ENCODE data around the gene FAM50A.

Gene FAM50A

GRCh38 chrX:154430916-154431315 is 13.0 kb upstream of the FAM50A start:
- H2BK120ac ChIP-seq (ENCODE audit: insufficient read depth, low read length, poor library complexity) = no peak overlapping the region
- no peaks in the 10 kb centered on the region for H3K9me3 ChIP-seq (ENCODE audit: insufficient read depth, low read depth, low read length)
- H2BK12ac ChIP-seq (ENCODE audit: low read length) = no peak overlapping the region
- H3K27ac ChIP-seq (ENCODE audit: low read depth, low read length) = peak overlapping the region; percentile 52
- DNase-seq = peak in 1 of 2 donors; percentile 17
- H3K23ac ChIP-seq (ENCODE audit: low read length) = no peak overlapping the region
- H3K79me1 ChIP-seq (ENCODE audit: low read length) = peaks cover 8% of the 10 kb centered on the region
- H3K14ac ChIP-seq (ENCODE audit: low read length) = peak overlapping the region; percentile 32
- no peak overlapping the region for H4K12ac ChIP-seq (ENCODE audit: low read depth, low read length)
- no peak overlapping the region for H2AK5ac ChIP-seq (ENCODE audit: low read length)
- H3K4me3 ChIP-seq (ENCODE audit: low read depth, low read length) = no peak overlapping the region
- no peak overlapping the region for H2AFZ ChIP-seq (ENCODE audit: insufficient read depth, low read length, poor library complexity)
- H4K8ac ChIP-seq (ENCODE audit: low read depth, low read length) = peak overlapping the region; percentile 51
- H3K79me2 ChIP-seq (ENCODE audit: control insufficient read depth, insufficient read depth, low read length, poor library complexity) = peaks cover 5% of the 10 kb centered on the region
- no peak overlapping the region for H3K9ac ChIP-seq (ENCODE audit: low read length)
- H2BK5ac ChIP-seq (ENCODE audit: low read depth, low read length, poor library complexity) = no peak overlapping the region
- H3K27me3 ChIP-seq (ENCODE audit: insufficient read depth, low read length) = no peaks in the 10 kb centered on the region
- H3K4ac ChIP-seq (ENCODE audit: low read depth, low read length) = no peak overlapping the region
- no CpG with 5 or more reads among the region's 7 CpGs for WGBS (ENCODE audit: extremely low coverage, insufficient coverage, insufficient read length)
- H3K18ac ChIP-seq (ENCODE audit: low read length) = no peak overlapping the region
- no peak overlapping the region for H4K91ac ChIP-seq (ENCODE audit: low read depth, low read length)
- peaks cover 42 to 44% of the 10 kb centered on the region in 2 experiments for H3K36me3 ChIP-seq (ENCODE audit: control insufficient read depth in 1 of 2, insufficient read depth in 2 of 2, low read length in 2 of 2)
- H3K4me1 ChIP-seq (ENCODE audit: control insufficient read depth in 1 of 2, insufficient read depth in 2 of 2, low read length in 2 of 2) = peaks cover 18 to 24% of the 10 kb centered on the region in 2 experiments
- H3K4me2 ChIP-seq (ENCODE audit: low read length) = no peak overlapping the region

GRCh38 chrX:154431341-154431740 is 12.6 kb upstream of the FAM50A start:
- WGBS (ENCODE audit: extremely low coverage, insufficient coverage, insufficient read length) = no CpG with 5 or more reads among the region's 5 CpGs
- no peak overlapping the region for H3K9ac ChIP-seq (ENCODE audit: low read length)
- H2AK5ac ChIP-seq (ENCODE audit: low read length) = no peak overlapping the region
- no peak overlapping the region for H4K12ac ChIP-seq (ENCODE audit: low read depth, low read length)
- H3K79me1 ChIP-seq (ENCODE audit: low read length) = peaks cover 8% of the 10 kb centered on the region
- H2BK5ac ChIP-seq (ENCODE audit: low read depth, low read length, poor library complexity) = no peak overlapping the region
- no peak overlapping the region for H2BK12ac ChIP-seq (ENCODE audit: low read length)
- no peak overlapping the region for H3K27ac ChIP-seq (ENCODE audit: low read depth, low read length)
- H2BK120ac ChIP-seq (ENCODE audit: insufficient read depth, low read length, poor library complexity) = no peak overlapping the region
- peaks cover 18 to 26% of the 10 kb centered on the region in 2 experiments for H3K4me1 ChIP-seq (ENCODE audit: control insufficient read depth in 1 of 2, insufficient read depth in 2 of 2, low read length in 2 of 2)
- H2AFZ ChIP-seq (ENCODE audit: insufficient read depth, low read length, poor library complexity) = no peak overlapping the region
- no peak overlapping the region for H3K4me3 ChIP-seq (ENCODE audit: low read depth, low read length)
- no peak overlapping the region for H3K23ac ChIP-seq (ENCODE audit: low read length)
- H3K27me3 ChIP-seq (ENCODE audit: insufficient read depth, low read length) = no peaks in the 10 kb centered on the region
- no peak overlapping the region for H4K91ac ChIP-seq (ENCODE audit: low read depth, low read length)
- H3K4ac ChIP-seq (ENCODE audit: low read depth, low read length) = peak overlapping the region; percentile 33
- H3K79me2 ChIP-seq (ENCODE audit: control insufficient read depth, insufficient read depth, low read length, poor library complexity) = peaks cover 5% of the 10 kb centered on the region
- H3K36me3 ChIP-seq (ENCODE audit: control insufficient read depth in 1 of 2, insufficient read depth in 2 of 2, low read length in 2 of 2) = peaks cover 42 to 45% of the 10 kb centered on the region in 2 experiments
- no peaks in the 10 kb centered on the region for H3K9me3 ChIP-seq (ENCODE audit: insufficient read depth, low read depth, low read length)
- H3K14ac ChIP-seq (ENCODE audit: low read length) = no peak overlapping the region
- DNase-seq = no peak
- H4K8ac ChIP-seq (ENCODE audit: low read depth, low read length) = no peak overlapping the region
- H3K4me2 ChIP-seq (ENCODE audit: low read length) = no peak overlapping the region
- H3K18ac ChIP-seq (ENCODE audit: low read length) = peak overlapping the region; percentile 35

- Histone ChIP-seq H4K12ac (ENCODE audit: low read depth, low read length) (no peak overlapping the region), H3K79me1 (ENCODE audit: low read length) (peaks cover 14% of the 10 kb centered on the region), H4K91ac (ENCODE audit: low read depth, low read length) (no peak overlapping the region), H3K4ac (ENCODE audit: low read depth, low read length) (no peak overlapping the region), H3K14ac (ENCODE audit: low read length) (no peak overlapping the region), H3K9me3 (ENCODE audit: insufficient read depth, low read depth, low read length) (no peaks in the 10 kb centered on the region), H3K27me3 (ENCODE audit: insufficient read depth, low read length) (no peaks in the 10 kb centered on the region), H3K27ac (ENCODE audit: low read depth, low read length) (no peak overlapping the region), H3K23ac (ENCODE audit: low read length) (no peak overlapping the region), H3K4me2 (ENCODE audit: low read length) (no peak overlapping the region), H3K4me3 (ENCODE audit: low read depth, low read length) (no peak overlapping the region), H2BK120ac (ENCODE audit: insufficient read depth, low read length, poor library complexity) (no peak overlapping the region), H2AK5ac (ENCODE audit: low read length) (no peak overlapping the region), H3K79me2 (ENCODE audit: control insufficient read depth, insufficient read depth, low read length, poor library complexity) (peaks cover 9% of the 10 kb centered on the region), H4K8ac (ENCODE audit: low read depth, low read length) (no peak overlapping the region), H2BK12ac (ENCODE audit: low read length) (no peak overlapping the region), H3K4me1 (ENCODE audit: control insufficient read depth in 1 of 2, insufficient read depth in 2 of 2, low read length in 2 of 2) (peaks cover 18 to 23% of the 10 kb centered on the region in 2 experiments), H3K36me3 (ENCODE audit: control insufficient read depth in 1 of 2, insufficient read depth in 2 of 2, low read length in 2 of 2) (peaks cover 42 to 45% of the 10 kb centered on the region in 2 experiments), H2AFZ (ENCODE audit: insufficient read depth, low read length, poor library complexity) (no peak overlapping the region), H3K18ac (ENCODE audit: low read length) (no peak overlapping the region), H3K9ac (ENCODE audit: low read length) (no peak overlapping the region), H2BK5ac (ENCODE audit: low read depth, low read length, poor library complexity) (no peak overlapping the region)
- no CpG with 5 or more reads among the region's 8 CpGs for WGBS (ENCODE audit: extremely low coverage, insufficient coverage, insufficient read length)
- DNase-seq = no peak
These were observed 11.7 kb upstream of the FAM50A start for GRCh38 chrX:154432210-154432609.

DNA sequence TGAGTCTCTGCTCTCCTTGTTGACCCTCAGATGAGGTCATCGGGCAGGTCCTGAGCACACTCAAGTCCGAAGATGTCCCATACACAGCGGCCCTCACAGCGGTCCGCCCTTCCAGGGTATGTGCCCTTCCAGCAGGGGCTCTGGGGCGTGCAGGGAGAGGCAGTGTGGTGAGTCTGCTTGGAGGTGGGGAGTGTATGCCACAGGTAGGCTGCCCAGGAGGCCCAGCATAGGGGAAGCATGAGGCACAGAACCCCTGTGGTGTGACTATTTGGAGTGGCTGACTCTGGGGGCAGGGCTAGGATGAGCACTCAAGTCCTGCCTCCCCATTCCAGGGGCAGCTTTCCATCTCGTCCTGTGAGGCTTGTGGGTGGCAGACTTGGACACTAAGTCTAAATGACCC is 10.3 kb upstream of the FAM50A start:
- no peak overlapping the region for H3K23ac ChIP-seq (ENCODE audit: low read length)

More for the DNA sequence above, 10.3 kb upstream of the FAM50A start:
- H4K91ac ChIP-seq (ENCODE audit: low read depth, low read length) = no peak overlapping the region
- H3K79me1 ChIP-seq (ENCODE audit: low read length) = peaks cover 13% of the 10 kb centered on the region
- H3K36me3 ChIP-seq (ENCODE audit: control insufficient read depth in 1 of 2, insufficient read depth in 2 of 2, low read length in 2 of 2) = peaks cover 49% of the 10 kb centered on the region in 2 experiments
- no peak overlapping the region for H3K4ac ChIP-seq (ENCODE audit: low read depth, low read length)
- no peak overlapping the region for H3K18ac ChIP-seq (ENCODE audit: low read length)
- H3K4me2 ChIP-seq (ENCODE audit: low read length) = no peak overlapping the region
- H2BK5ac ChIP-seq (ENCODE audit: low read depth, low read length, poor library complexity) = no peak overlapping the region
- H3K14ac ChIP-seq (ENCODE audit: low read length) = no peak overlapping the region
- H3K79me2 ChIP-seq (ENCODE audit: control insufficient read depth, insufficient read depth, low read length, poor library complexity) = peaks cover 20% of the 10 kb centered on the region
- H4K8ac ChIP-seq (ENCODE audit: low read depth, low read length) = no peak overlapping the region
- H3K9ac ChIP-seq (ENCODE audit: low read length) = no peak overlapping the region
- no CpG with 5 or more reads among the region's 7 CpGs for WGBS (ENCODE audit: extremely low coverage, insufficient coverage, insufficient read length)
- no peaks in the 10 kb centered on the region for H3K9me3 ChIP-seq (ENCODE audit: insufficient read depth, low read depth, low read length)
- H3K27me3 ChIP-seq (ENCODE audit: insufficient read depth, low read length) = no peaks in the 10 kb centered on the region
- H2AK5ac ChIP-seq (ENCODE audit: low read length) = no peak overlapping the region
- H3K4me1 ChIP-seq (ENCODE audit: control insufficient read depth in 1 of 2, insufficient read depth in 2 of 2, low read length in 2 of 2) = peaks cover 21 to 22% of the 10 kb centered on the region in 2 experiments
- H2AFZ ChIP-seq (ENCODE audit: insufficient read depth, low read length, poor library complexity) = no peak overlapping the region
- H3K4me3 ChIP-seq (ENCODE audit: low read depth, low read length) = no peak overlapping the region
- H3K27ac ChIP-seq (ENCODE audit: low read depth, low read length) = no peak overlapping the region
- H4K12ac ChIP-seq (ENCODE audit: low read depth, low read length) = no peak overlapping the region
- no peak overlapping the region for H2BK12ac ChIP-seq (ENCODE audit: low read length)
- no peak for DNase-seq
- H2BK120ac ChIP-seq (ENCODE audit: insufficient read depth, low read length, poor library complexity) = no peak overlapping the region
